ENCODE results near the gene PDGFA. TPM values are rescaled to one million over a fixed set of nuclear protein-coding genes. Genes with fewer than 3 reads are reported as not detected.

PDGFA gene
- total and polyA plus RNA-seq, 8 donors, result 11.1 to 93.0 (median 41.8) TPM

- no peak for TF ChIP-seq POLR2A (IDR thresholded peaks at IDR 0.05)
- TF ChIP-seq EP300 (IDR thresholded peaks at IDR 0.05), result no peak
- H3K4me1 ChIP-seq, result peaks cover 15 to 30% (median 28%) of the 10 kb centered on the region in 4 donors
- intact Hi-C loops (cut with DNase I; ENCODE audit: low total_unique reads), result no loop called here
- no peak overlapping the region for H3K4me3 ChIP-seq
- no peak overlapping the region for H3K27ac ChIP-seq
- 77 to 86% (median 84%) methylated on average over 12 to 22 of the region's 22 CpGs for WGBS, 5 donors
- no peak for DNase-seq
- peaks cover 5 to 47% (median 21%) of the 10 kb centered on the region in 3 donors for H3K27me3 ChIP-seq
- no peaks in the 10 kb centered on the region for H3K36me3 ChIP-seq
- H3K9me3 ChIP-seq, result peaks cover 0 to 5% (median 2%) of the 10 kb centered on the region in 4 donors
Measured at GRCh38 chr7:526460-527034, 6.9 kb upstream of the PDGFA start.

GRCh38 chr7:525740-526139, 6.1 kb upstream of the PDGFA start:
- 79 to 88% (median 82%) methylated on average over 12 of the region's 12 CpGs for WGBS, 5 donors
- DNase-seq, result no peak
- H3K4me3 ChIP-seq, result no peak overlapping the region
- H3K27me3 ChIP-seq, result peaks cover 5 to 49% (median 25%) of the 10 kb centered on the region in 3 donors
- TF ChIP-seq POLR2AphosphoS5 (IDR thresholded peaks at IDR 0.05) (no peak), EP300 (IDR thresholded peaks at IDR 0.05) (no peak), POLR2A (IDR thresholded peaks at IDR 0.05) (no peak)
- TF ChIP-seq, protein P1, sequence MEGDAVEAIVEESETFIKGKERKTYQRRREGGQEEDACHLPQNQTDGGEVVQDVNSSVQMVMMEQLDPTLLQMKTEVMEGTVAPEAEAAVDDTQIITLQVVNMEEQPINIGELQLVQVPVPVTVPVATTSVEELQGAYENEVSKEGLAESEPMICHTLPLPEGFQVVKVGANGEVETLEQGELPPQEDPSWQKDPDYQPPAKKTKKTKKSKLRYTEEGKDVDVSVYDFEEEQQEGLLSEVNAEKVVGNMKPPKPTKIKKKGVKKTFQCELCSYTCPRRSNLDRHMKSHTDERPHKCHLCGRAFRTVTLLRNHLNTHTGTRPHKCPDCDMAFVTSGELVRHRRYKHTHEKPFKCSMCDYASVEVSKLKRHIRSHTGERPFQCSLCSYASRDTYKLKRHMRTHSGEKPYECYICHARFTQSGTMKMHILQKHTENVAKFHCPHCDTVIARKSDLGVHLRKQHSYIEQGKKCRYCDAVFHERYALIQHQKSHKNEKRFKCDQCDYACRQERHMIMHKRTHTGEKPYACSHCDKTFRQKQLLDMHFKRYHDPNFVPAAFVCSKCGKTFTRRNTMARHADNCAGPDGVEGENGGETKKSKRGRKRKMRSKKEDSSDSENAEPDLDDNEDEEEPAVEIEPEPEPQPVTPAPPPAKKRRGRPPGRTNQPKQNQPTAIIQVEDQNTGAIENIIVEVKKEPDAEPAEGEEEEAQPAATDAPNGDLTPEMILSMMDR (IDR thresholded peaks at IDR 0.05), result no peak
- no peak overlapping the region for H3K27ac ChIP-seq
- H3K4me1 ChIP-seq, result peaks cover 23 to 38% (median 35%) of the 10 kb centered on the region in 4 donors
- H3K9me3 ChIP-seq, result peaks cover 0 to 5% (median 2%) of the 10 kb centered on the region in 4 donors
- intact Hi-C loops (cut with DNase I; ENCODE audit: low total_unique reads), result no loop called here
- no peaks in the 10 kb centered on the region for H3K36me3 ChIP-seq

GRCh38 chr7:524800-525199, 5.2 kb upstream of the PDGFA start:
- TF ChIP-seq POLR2A (IDR thresholded peaks at IDR 0.05), result no peak
- TF ChIP-seq, protein P1 (IDR thresholded peaks at IDR 0.05), result no peak
- TF ChIP-seq POLR2AphosphoS5 (IDR thresholded peaks at IDR 0.05), result no peak
- no peak for TF ChIP-seq EP300 (IDR thresholded peaks at IDR 0.05)
- WGBS, 5 donors, result 86 to 99% (median 95%) methylated on average over 9 of the region's 9 CpGs
- DNase-seq, result no peak
- Histone ChIP-seq H3K27ac (no peak overlapping the region), H3K27me3 (peaks cover 5 to 49% (median 31%) of the 10 kb centered on the region in 3 donors), H3K4me3 (no peak overlapping the region), H3K4me1 (peaks cover 31 to 41% (median 37%) of the 10 kb centered on the region in 4 donors), H3K36me3 (no peaks in the 10 kb centered on the region), H3K9me3 (peaks cover 0 to 5% (median 2%) of the 10 kb centered on the region in 4 donors)
- intact Hi-C loops (cut with DNase I; ENCODE audit: low total_unique reads), result no loop called here

DNA sequence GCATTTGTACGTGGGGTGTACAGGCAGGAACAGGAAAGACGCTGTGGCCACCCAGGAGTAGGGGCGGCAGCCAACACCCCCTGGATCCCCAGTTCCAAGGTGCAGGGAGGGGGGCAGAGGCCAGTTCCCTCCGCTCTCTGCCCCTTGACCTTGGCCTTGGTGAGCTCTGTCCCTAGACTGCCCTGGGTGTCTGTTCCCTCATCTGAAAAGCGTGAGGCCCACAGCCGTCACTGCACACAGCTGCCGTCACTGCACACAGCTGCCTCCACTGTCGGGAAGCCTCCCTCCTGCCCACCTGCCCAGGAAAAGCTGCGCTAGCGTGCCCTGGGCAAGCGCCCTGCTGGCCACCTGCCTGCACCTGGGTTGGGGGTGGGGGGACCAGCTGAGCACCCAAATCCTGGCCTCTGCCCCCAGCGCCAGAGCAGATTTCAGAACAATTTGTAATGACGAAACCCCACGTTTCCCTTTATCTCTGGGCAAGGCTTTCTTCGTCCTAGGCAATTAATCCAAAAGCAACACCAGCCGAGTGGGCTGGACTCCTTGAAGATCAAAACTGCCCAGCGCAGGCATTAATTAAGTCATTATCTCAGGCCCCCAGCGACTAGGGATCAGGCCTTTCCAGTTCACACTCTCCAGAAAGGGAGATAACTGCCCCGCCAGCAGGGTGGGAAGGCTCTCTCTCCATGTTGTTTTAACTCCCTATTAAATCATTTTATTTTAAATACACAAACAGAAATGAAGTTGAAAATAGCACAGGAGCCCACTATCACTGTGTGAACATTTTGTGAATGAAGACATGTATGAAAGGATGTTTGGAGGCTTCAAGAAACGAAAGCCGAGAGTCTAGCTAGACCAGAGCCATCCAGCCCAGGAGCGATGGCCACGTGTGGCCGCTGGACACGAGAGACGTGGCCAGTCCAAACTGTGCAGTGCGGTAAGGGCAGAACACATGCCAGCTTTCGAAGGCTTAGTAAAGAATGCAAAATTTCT, 4.0 kb upstream of the PDGFA start:
- peak overlapping the region in 1 of 5 donors; percentile 6 for H3K27ac ChIP-seq

More for the DNA sequence above, 4.0 kb upstream of the PDGFA start:
- peaks cover 0 to 5% (median 2%) of the 10 kb centered on the region in 4 donors for H3K9me3 ChIP-seq
- H3K4me1 ChIP-seq, result peaks cover 33 to 45% (median 40%) of the 10 kb centered on the region in 4 donors
- intact Hi-C loops (cut with DNase I; ENCODE audit: low total_unique reads), result no loop called here
- no peaks in the 10 kb centered on the region for H3K36me3 ChIP-seq
- DNase-seq, result peak in 1 of 2 donors; percentile 44
- peaks cover 5 to 54% (median 37%) of the 10 kb centered on the region in 3 donors for H3K27me3 ChIP-seq
- WGBS, 5 donors, result 64 to 70% (median 67%) methylated on average over 19 to 28 of the region's 28 CpGs
- H3K4me3 ChIP-seq, result no peak overlapping the region
- TF ChIP-seq, protein P1 (IDR thresholded peaks at IDR 0.05), result no peak
- TF ChIP-seq POLR2A (IDR thresholded peaks at IDR 0.05), result no peak
- TF ChIP-seq EP300 (IDR thresholded peaks at IDR 0.05), result no peak
- no peak for TF ChIP-seq POLR2AphosphoS5 (IDR thresholded peaks at IDR 0.05)
